Dermis microvascular lymphatic vessel endothelial cell (primary cell): Measurements from ENCODE around the gene CYP39A1. TPM values are rescaled to one million over a fixed set of nuclear protein-coding genes. Genes with fewer than 3 reads are reported as not detected.
"Not testable (repeated sequence)": the region's sequence is repeated elsewhere in the genome, so short reads cannot be mapped to it uniquely, and the experiment has no call there.

Experiments
- DNase-seq, 2 donors: peaks; one replicate each; pipeline versions ENCODE4 v3.0.0 to v3.0.0-alpha.2; 2010; ENCODE audit warnings: low read depth in 2 of 2
- total RNA-seq: library from RNA; depleted of rRNA; stranded (reverse); fragments of >200 nt; gene quantifications from 2 replicates; pipeline ENCODE4 v1.2.1, GENCODE V29; 2014

CYP39A1 gene
- total RNA-seq, 1 donor from 2014 or later: 0.26 TPM

- DNase-seq: no peak
Measured at GRCh38 chr6:46648869-46649492, 3.6 kb downstream of the CYP39A1 start.

GRCh38 chr6:46648108-46648507, 4.5 kb downstream of the CYP39A1 start:
- DNase-seq: not testable (repeated sequence)

- DNase-seq: no peak
Measured at GRCh38 chr6:46645265-46645664, 7.4 kb downstream of the CYP39A1 start.

- no peak for DNase-seq
Measured at GRCh38 chr6:46642928-46643751, 9.5 kb downstream of the CYP39A1 start.

- DNase-seq: no peak
Measured at GRCh38 chr6:46638650-46639049, 14.0 kb downstream of the CYP39A1 start.

GRCh38 chr6:46637933-46638332, 14.7 kb downstream of the CYP39A1 start:
- DNase-seq: no peak

GRCh38 chr6:46637145-46637544, 15.5 kb downstream of the CYP39A1 start:
- DNase-seq: no peak

GRCh38 chr6:46635462-46635861, 17.2 kb downstream of the CYP39A1 start:
- DNase-seq: no peak

GRCh38 chr6:46632053-46632452, 20.6 kb downstream of the CYP39A1 start:
- DNase-seq: no peak

GRCh38 chr6:46629691-46630090, 22.9 kb downstream of the CYP39A1 start:
- DNase-seq: no peak

- no peak for DNase-seq
Measured at GRCh38 chr6:46628976-46629375, 23.6 kb downstream of the CYP39A1 start.

GRCh38 chr6:46628498-46628897, 24.1 kb downstream of the CYP39A1 start:
- no peak for DNase-seq

GRCh38 chr6:46626976-46627375, 25.6 kb downstream of the CYP39A1 start:
- no peak for DNase-seq

GRCh38 chr6:46626228-46626909, 26.2 kb downstream of the CYP39A1 start:
- DNase-seq: peak in 1 of 2 donors; percentile 19

GRCh38 chr6:46618726-46619125, 33.9 kb downstream of the CYP39A1 start:
- no peak for DNase-seq

- no peak for DNase-seq
Measured at GRCh38 chr6:46612645-46613044, 40.0 kb downstream of the CYP39A1 start.

GRCh38 chr6:46610862-46611553, 41.6 kb downstream of the CYP39A1 start:
- no peak for DNase-seq

GRCh38 chr6:46606338-46606737, 46.3 kb downstream of the CYP39A1 start:
- DNase-seq: no peak

GRCh38 chr6:46605091-46605797, 47.4 kb downstream of the CYP39A1 start:
- DNase-seq: no peak

GRCh38 chr6:46598215-46598614, 54.4 kb downstream of the CYP39A1 start:
- DNase-seq: no peak

- DNase-seq: no peak
Measured at GRCh38 chr6:46592740-46593139, 59.9 kb downstream of the CYP39A1 start.
